Karpas-422 (cell line): ENCODE measurements around the gene MFNG. TPM values are rescaled to one million over a fixed set of nuclear protein-coding genes. Genes with fewer than 3 reads are reported as not detected.
A peak's percentile ranks its signal among the peaks of the same experiment; 100 is the strongest.

Source experiments
- DNase-seq: peaks from one replicate; pipeline ENCODE4 v3.0.0-alpha.2; 2015
- H2AFZ ChIP-seq: fragments of 200-600 bp; sonication (generic); 2 replicates; pipeline ENCODE4 v1.6.1; 2014; ENCODE audit warnings: antibody characterized with exemption, low read length, mixed read lengths
- H3K27ac ChIP-seq: fragments of 200-600 bp; sonication (generic); 2 replicates; pipeline ENCODE4 v1.5.1; 2014; ENCODE audit warnings: mild to moderate bottlenecking, low read length, moderate library complexity
- H3K27me3 ChIP-seq: fragments of 200-600 bp; sonication (generic); 2 replicates; pipeline ENCODE4 v1.6.1; 2014; ENCODE audit warnings: low read length, mixed read lengths
- H3K36me3 ChIP-seq: fragments of 200-600 bp; sonication (generic); 2 replicates; pipeline ENCODE4 v1.6.1; 2014; ENCODE audit warnings: low read length, mixed read lengths; ENCODE audit not compliant: insufficient read depth
- H3K4me1 ChIP-seq: fragments of 200-600 bp; sonication (generic); 2 replicates; pipeline ENCODE4 v1.6.1; 2014; ENCODE audit warnings: mild to moderate bottlenecking, low read length, mixed read lengths
- H3K4me2 ChIP-seq: fragments of 200-600 bp; sonication (generic); 2 replicates; pipeline ENCODE4 v1.6.1; 2014; ENCODE audit warnings: low read length, low read depth, mild to moderate bottlenecking; ENCODE audit not compliant: poor library complexity, severe bottlenecking
- H3K4me3 ChIP-seq: fragments of 200-600 bp; sonication (generic); 2 replicates; pipeline ENCODE4 v1.5.1; 2014; ENCODE audit warnings: mild to moderate bottlenecking, antibody characterized with exemption, low read length, mixed read lengths
- H3K79me2 ChIP-seq: fragments of 200-600 bp; sonication (generic); 2 replicates; pipeline ENCODE4 v1.6.1; 2014; ENCODE audit warnings: mild to moderate bottlenecking, low read length, mixed read lengths
- H3K9ac ChIP-seq: fragments of 200-600 bp; sonication (generic); 2 replicates; pipeline ENCODE4 v1.6.0; 2014; ENCODE audit warnings: low read length
- H3K9me2 ChIP-seq: fragments of 200-600 bp; sonication (generic), shearing (Covaris generic); replicated peaks from 2 replicates; pipeline ENCODE4 v1.6.0; 2014; ENCODE audit warnings: mild to moderate bottlenecking, low read length, moderate library complexity; ENCODE audit not compliant: insufficient read depth
- H3K9me3 ChIP-seq: fragments of 300-700, 200-600 bp; sonication (generic); 2 replicates; pipeline ENCODE4 v1.6.1; 2014; ENCODE audit warnings: low read length, mixed read lengths
- H4K20me1 ChIP-seq: fragments of 200-600 bp; sonication (generic); 2 replicates; pipeline ENCODE4 v1.6.1; 2014; ENCODE audit warnings: mild to moderate bottlenecking, antibody characterized with exemption, low read length, low read depth; ENCODE audit not compliant: insufficient read depth
- total RNA-seq: library from RNA; depleted of rRNA; stranded (reverse); fragments of >200 nt; shearing (Covaris generic); gene quantifications from 2 replicates; pipeline ENCODE4 v1.2.3, GENCODE V29; 2014; ENCODE audit warnings: low replicate concordance

MFNG gene
- total RNA-seq, 1 experiment from 2014 or later, result 105 TPM

DNA sequence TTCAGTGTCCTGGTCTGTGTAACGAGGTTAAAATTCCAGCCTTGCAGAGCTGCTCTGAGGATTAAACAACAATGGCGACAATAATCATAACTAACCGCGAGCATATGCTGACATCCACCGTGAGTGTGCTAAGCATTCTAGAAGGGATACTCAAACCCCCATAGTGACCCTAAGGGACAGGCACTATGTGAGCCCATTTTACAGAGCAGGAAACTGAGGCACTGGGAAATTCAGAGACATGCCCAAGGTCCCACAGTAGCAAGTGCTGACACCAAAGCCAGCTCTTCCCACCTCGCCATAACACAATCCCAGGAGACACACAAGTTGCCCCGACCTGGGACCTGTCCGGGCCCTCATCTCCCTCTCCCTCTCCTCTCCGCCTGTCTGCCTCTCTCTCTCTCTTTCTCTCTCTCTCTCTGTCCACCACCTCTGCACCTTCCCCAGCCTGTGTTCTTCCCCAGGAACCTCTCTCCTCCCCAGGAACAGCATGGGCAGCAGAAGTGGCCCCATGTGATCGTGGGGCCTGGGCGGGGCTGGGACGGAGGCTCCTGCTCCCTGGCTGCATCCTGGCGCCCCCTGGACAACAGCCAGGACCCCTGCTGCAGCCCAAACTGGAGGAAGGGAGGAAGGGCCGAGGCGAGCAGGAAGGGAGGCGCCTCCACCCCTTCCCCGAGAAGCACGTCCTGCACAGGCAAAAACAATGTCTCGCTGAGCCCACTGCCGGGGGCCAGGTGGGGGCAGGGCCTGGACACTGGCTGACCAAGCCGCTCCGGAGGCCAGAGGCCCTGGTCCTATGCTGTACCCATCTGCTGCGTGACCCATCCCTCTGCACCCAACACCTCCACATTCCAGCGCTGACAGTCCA, 14.8 kb upstream of the MFNG start:
- DNase-seq, result no peak

GRCh38 chr22:37499789-37500540, 13.8 kb upstream of the MFNG start:
- no peak overlapping the region for H3K4me3 ChIP-seq
- no peak overlapping the region for H2AFZ ChIP-seq
- H3K9me3 ChIP-seq, result no peaks in the 10 kb centered on the region
- no peak overlapping the region for H3K27ac ChIP-seq
- peaks cover 9% of the 10 kb centered on the region; the same call in 1 of the 2 replicates for H4K20me1 ChIP-seq
- H3K27me3 ChIP-seq, result no peaks in the 10 kb centered on the region
- H3K4me2 ChIP-seq, result no peak overlapping the region
- H3K36me3 ChIP-seq, result no peaks in the 10 kb centered on the region
- no peaks in the 10 kb centered on the region for H3K79me2 ChIP-seq
- H3K9ac ChIP-seq, result no peak overlapping the region
- DNase-seq, result no peak
- peaks cover 33% of the 10 kb centered on the region for H3K4me1 ChIP-seq
- no peaks in the 10 kb centered on the region for H3K9me2 ChIP-seq

More for the DNA sequence above, 14.8 kb upstream of the MFNG start:
- Histone ChIP-seq H3K27ac (no peak overlapping the region), H3K4me1 (peaks cover 43% of the 10 kb centered on the region), H3K79me2 (no peaks in the 10 kb centered on the region), H4K20me1 (peaks cover 9% of the 10 kb centered on the region; the same call in 1 of the 2 replicates), H3K4me2 (no peak overlapping the region), H3K9me3 (no peaks in the 10 kb centered on the region), H3K4me3 (no peak overlapping the region), H3K36me3 (no peaks in the 10 kb centered on the region), H3K9me2 (no peaks in the 10 kb centered on the region), H3K27me3 (no peaks in the 10 kb centered on the region), H3K9ac (no peak overlapping the region), H2AFZ (no peak overlapping the region)

DNA sequence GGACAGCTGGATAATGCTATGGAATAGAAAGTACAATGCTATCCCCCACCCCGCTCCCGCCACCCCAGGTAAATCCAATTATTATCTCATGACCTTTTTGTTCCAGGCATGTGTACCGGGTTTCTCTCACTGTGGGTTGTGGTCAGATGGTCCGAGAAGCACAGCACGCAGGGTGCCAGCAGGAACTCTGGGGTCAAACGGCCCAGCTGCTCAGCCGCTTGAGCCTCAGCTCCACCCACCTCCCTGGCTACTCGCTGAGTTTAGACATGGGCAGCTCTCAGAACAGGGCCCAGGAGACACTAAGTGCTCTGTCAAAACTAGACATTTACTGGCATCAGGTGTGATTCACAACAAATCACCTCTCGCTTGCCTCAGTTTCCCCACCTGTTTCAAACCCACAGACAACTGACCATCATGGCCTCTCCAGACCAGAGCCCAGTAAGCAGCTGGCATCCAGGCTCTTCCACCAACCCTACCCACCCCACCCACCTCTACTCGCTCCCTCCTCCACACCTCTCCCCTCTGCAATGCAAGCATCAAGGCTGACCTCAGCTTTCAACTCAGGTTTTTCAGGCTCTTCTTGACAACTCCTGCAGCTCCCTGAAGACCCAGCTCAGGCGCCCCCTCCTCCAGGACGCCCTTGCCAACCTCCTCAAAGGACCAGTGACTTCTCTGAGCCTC, 13.0 kb upstream of the MFNG start:
- Histone ChIP-seq H3K9me2 (no peaks in the 10 kb centered on the region), H3K27ac (no peak overlapping the region), H2AFZ (no peak overlapping the region), H3K36me3 (no peaks in the 10 kb centered on the region), H3K4me2 (no peak overlapping the region), H3K9me3 (no peaks in the 10 kb centered on the region), H3K4me1 (peaks cover 30% of the 10 kb centered on the region), H3K27me3 (no peaks in the 10 kb centered on the region), H3K4me3 (no peak overlapping the region), H3K9ac (no peak overlapping the region), H3K79me2 (no peaks in the 10 kb centered on the region), H4K20me1 (peaks cover 5% of the 10 kb centered on the region; the same call in 1 of the 2 replicates)
- no peak for DNase-seq

GRCh38 chr22:37498289-37498909, 12.2 kb upstream of the MFNG start:
- Histone ChIP-seq H3K27me3 (no peaks in the 10 kb centered on the region), H3K4me2 (no peak overlapping the region), H2AFZ (no peak overlapping the region), H3K9ac (no peak overlapping the region), H3K27ac (no peak overlapping the region), H3K9me2 (no peaks in the 10 kb centered on the region), H3K79me2 (no peaks in the 10 kb centered on the region), H3K36me3 (no peaks in the 10 kb centered on the region), H3K9me3 (no peaks in the 10 kb centered on the region), H4K20me1 (peaks cover 4% of the 10 kb centered on the region; the same call in 1 of the 2 replicates), H3K4me3 (no peak overlapping the region), H3K4me1 (peaks cover 30% of the 10 kb centered on the region)
- DNase-seq, result peak; percentile 89

- H4K20me1 ChIP-seq, result peaks cover 4% of the 10 kb centered on the region; the same call in 1 of the 2 replicates
- no peaks in the 10 kb centered on the region; the same call in 1 of the 2 replicates for H3K27me3 ChIP-seq
- H3K79me2 ChIP-seq, result no peaks in the 10 kb centered on the region
- H3K36me3 ChIP-seq, result no peaks in the 10 kb centered on the region
- H2AFZ ChIP-seq, result no peak overlapping the region
- H3K4me2 ChIP-seq, result no peak overlapping the region
- H3K9me3 ChIP-seq, result no peaks in the 10 kb centered on the region
- DNase-seq, result no peak
- H3K4me1 ChIP-seq, result peaks cover 23% of the 10 kb centered on the region
- H3K9ac ChIP-seq, result no peak overlapping the region
- H3K9me2 ChIP-seq, result no peaks in the 10 kb centered on the region
- no peak overlapping the region for H3K4me3 ChIP-seq
- no peak overlapping the region for H3K27ac ChIP-seq
Observed at GRCh38 chr22:37497062-37497599, 10.9 kb upstream of the MFNG start.

DNA sequence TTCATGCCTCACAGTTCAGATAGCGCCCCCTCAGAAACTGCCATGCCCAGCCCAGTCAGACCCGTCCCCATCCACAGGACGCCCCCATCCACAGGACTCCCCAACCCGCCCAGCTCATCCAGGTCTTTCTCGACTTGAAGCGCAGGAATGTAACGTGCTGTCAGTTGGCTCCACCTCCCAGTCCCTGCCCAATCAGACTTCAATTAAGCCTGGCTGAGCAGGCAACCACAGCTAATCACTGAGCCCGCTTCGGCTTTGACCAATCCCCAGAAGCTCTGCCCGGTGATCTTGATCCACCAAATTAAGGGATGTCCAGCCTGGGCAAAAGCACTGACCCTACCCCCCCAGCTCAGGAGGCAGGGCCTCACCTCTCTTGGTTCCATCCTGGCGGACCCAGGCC, 10.5 kb upstream of the MFNG start:
- Histone ChIP-seq H3K9me3 (no peaks in the 10 kb centered on the region), H3K4me3 (no peak overlapping the region), H3K4me1 (peaks cover 18% of the 10 kb centered on the region), H3K27ac (no peak overlapping the region), H3K4me2 (no peak overlapping the region), H4K20me1 (peaks cover 4% of the 10 kb centered on the region; the same call in 1 of the 2 replicates), H3K79me2 (no peaks in the 10 kb centered on the region), H3K36me3 (no peaks in the 10 kb centered on the region), H2AFZ (no peak overlapping the region), H3K27me3 (no peaks in the 10 kb centered on the region; the same call in 1 of the 2 replicates), H3K9me2 (no peaks in the 10 kb centered on the region), H3K9ac (no peak overlapping the region)
- DNase-seq, result peak; percentile 74

DNA sequence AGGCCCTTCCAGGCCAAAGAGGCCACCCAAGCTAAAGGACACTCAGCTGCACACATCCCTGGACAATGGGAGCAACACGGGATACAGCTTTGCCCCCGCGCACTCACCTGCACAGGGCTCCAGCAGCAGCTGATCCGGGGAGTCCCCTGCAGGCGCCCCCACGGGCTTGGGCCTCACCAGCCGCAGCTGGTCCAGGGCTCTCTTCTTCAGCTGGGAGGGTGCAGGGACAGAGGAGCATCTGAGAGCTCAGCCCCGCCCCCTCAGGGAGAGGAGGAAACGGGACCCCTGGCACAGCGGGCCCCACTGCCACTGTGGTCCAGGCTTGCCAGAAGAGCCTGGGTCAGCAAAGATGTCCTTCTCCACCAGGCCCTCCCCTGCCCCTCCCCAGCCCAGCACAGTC, 7.8 kb upstream of the MFNG start:
- H3K9ac ChIP-seq, result no peak overlapping the region
- H2AFZ ChIP-seq, result no peak overlapping the region
- H3K4me3 ChIP-seq, result no peak overlapping the region
- DNase-seq, result no peak
- no peaks in the 10 kb centered on the region; the same call in 1 of the 2 replicates for H3K27me3 ChIP-seq
- no peaks in the 10 kb centered on the region for H3K79me2 ChIP-seq
- H3K36me3 ChIP-seq, result no peaks in the 10 kb centered on the region
- no peaks in the 10 kb centered on the region for H3K9me2 ChIP-seq
- no peaks in the 10 kb centered on the region for H3K9me3 ChIP-seq
- H3K4me2 ChIP-seq, result no peak overlapping the region
- H3K27ac ChIP-seq, result no peak overlapping the region
- H3K4me1 ChIP-seq, result peaks cover 8% of the 10 kb centered on the region
- peaks cover 2% of the 10 kb centered on the region; the same call in 1 of the 2 replicates for H4K20me1 ChIP-seq
